ENCODE results near the gene TGFB1. TPM values are rescaled to one million over a fixed set of nuclear protein-coding genes. Genes with fewer than 3 reads are reported as not detected.

Gene TGFB1
- total RNA-seq, 1 experiment from 2014 or later = 54.6 TPM

- RAD21 ChIA-PET (ENCODE audit: low non-redundant PET in 1 of 2, low total read pairs in 2 of 2, uncharacterized antibody in 2 of 2, unreplicated experiment in 2 of 2) = no interaction called here
- Histone ChIP-seq H3K27me3 (ENCODE audit: insufficient read depth, low read length) (no peaks in the 10 kb centered on the region), H3K27ac (ENCODE audit: low read depth, low read length) (peak within 1 kb of the TSS; percentile 65), H3K4me2 (ENCODE audit: low read length) (peak within 1 kb of the TSS; percentile 83), H4K20me1 (ENCODE audit: insufficient read depth) (no peaks in the 10 kb centered on the region), H3K9me3 (ENCODE audit: control insufficient read depth in 1 of 2, insufficient read depth in 1 of 2, low read depth in 1 of 2, low read length in 2 of 2) (no peaks in the 10 kb centered on the region), H2AFZ (ENCODE audit: low read depth, low read length, poor library complexity, severe bottlenecking) (no peak within 1 kb of the TSS), H3K4me3 (replicated peaks in 1 of 2; ENCODE audit: low read depth in 1 of 2, low read length in 2 of 2) (peak within 1 kb of the TSS; percentile 60 to 93), H3K36me3 (ENCODE audit: control insufficient read depth in 1 of 2, insufficient read depth in 2 of 2, low read length in 2 of 2) (no peaks in the 10 kb centered on the region), H3K9me2 (ENCODE audit: insufficient read depth) (no peaks in the 10 kb centered on the region), H3K4me1 (ENCODE audit: control insufficient read depth in 1 of 2, insufficient read depth in 2 of 2, low read length in 2 of 2) (peaks cover 12 to 21% of the 10 kb centered on the region in 2 experiments), H3K9ac (ENCODE audit: low read length) (peak within 1 kb of the TSS; percentile 92), H3K79me2 (ENCODE audit: insufficient read depth, low read length) (peaks cover 42% of the 10 kb centered on the region)
- DNase-seq (ENCODE audit: low read depth, low spot score) (peak; percentile 100), ATAC-seq (peak; percentile 96)
- TSS peak; percentile 74 for BruUV-seq (replicated peaks)
- POLR2A ChIA-PET = no interaction called here
- TF ChIP-seq, protein P1, sequence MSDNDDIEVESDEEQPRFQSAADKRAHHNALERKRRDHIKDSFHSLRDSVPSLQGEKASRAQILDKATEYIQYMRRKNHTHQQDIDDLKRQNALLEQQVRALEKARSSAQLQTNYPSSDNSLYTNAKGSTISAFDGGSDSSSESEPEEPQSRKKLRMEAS (IDR thresholded peaks at IDR 0.05) = peak; percentile 100
- TF ChIP-seq SIN3A (IDR thresholded peaks at IDR 0.05; ENCODE audit: low read depth) = peak; percentile 99
- peak; percentile 52; the same call in 1 of the 2 replicates for TF ChIP-seq ELF1 (IDR thresholded peaks at IDR 0.05; ENCODE audit: borderline replicate concordance, low read depth)
- peak; percentile 83 for TF ChIP-seq POLR2AphosphoS5 (IDR thresholded peaks at IDR 0.05; ENCODE audit: low read depth, low read length)
- peak; percentile 84 for TF ChIP-seq SP1 (IDR thresholded peaks at IDR 0.05; ENCODE audit: low read depth)
- no peak for TF ChIP-seq POLR2A (IDR thresholded peaks at IDR 0.05; ENCODE audit: borderline replicate concordance, extremely low read depth, insufficient read depth, insufficient read length)
- no peak for TF ChIP-seq EZH2 (IDR thresholded peaks at IDR 0.05)
- no peak for TF ChIP-seq CEBPB (IDR thresholded peaks at IDR 0.05; ENCODE audit: low read depth)
- no peak for TF ChIP-seq JUND (IDR thresholded peaks at IDR 0.05)
- TF ChIP-seq YY1 (IDR thresholded peaks at IDR 0.05; ENCODE audit: extremely low read depth, insufficient replicate concordance, low read depth, low read length) = peak; percentile 95
- intact Hi-C loops (cut with micrococcal nuclease) = loop anchor here (1.0 kb wide), 1 partner anchor 42 kb away; the partner anchor contains the start of gene DMAC2
- CTCF ChIA-PET = no interaction called here
These were observed 43.6 kb upstream of the TGFB1 start, which contains the start of the genes BCKDHA and EXOSC5 for GRCh38 chr19:41397086-41398049. TSS of gene BCKDHA (plus strand) at chr19:41397818. CDS start at chr19:41397828, 10 bp downstream. TSS of gene EXOSC5 (minus strand) at chr19:41397359. CDS start at chr19:41397328, 31 bp downstream.
